Gastrocnemius medialis (tissue), 4 donors: ENCODE data around the gene RBPJ.

Experiments used
- POLR2A ChIP-seq, 2 donors: fragments of 450-650 bp; IDR thresholded peaks; one replicate each; pipeline ENCODE4 v1.6.1; 2017; ENCODE audit warnings: antibody characterized with exemption in 2 of 2, mild to moderate bottlenecking in 2 of 2, moderate library complexity in 2 of 2
- TF ChIP-seq, protein P1 (sequence below), 5 experiments: fragments of 450-650 bp in 3 of 5; fragments of 200-600 bp in 2 of 5; sonication (generic) in 2 of 5; IDR thresholded peaks in 4 of 5; conservative IDR thresholded peaks in 1 of 5; 1 replicate in 4 of 5; 2 replicates in 1 of 5; pipeline ENCODE4 v1.5.1; 2016 to 2019; ENCODE audit warnings: antibody characterized with exemption in 5 of 5, mild to moderate bottlenecking in 3 of 5, moderate library complexity in 3 of 5

DNA sequence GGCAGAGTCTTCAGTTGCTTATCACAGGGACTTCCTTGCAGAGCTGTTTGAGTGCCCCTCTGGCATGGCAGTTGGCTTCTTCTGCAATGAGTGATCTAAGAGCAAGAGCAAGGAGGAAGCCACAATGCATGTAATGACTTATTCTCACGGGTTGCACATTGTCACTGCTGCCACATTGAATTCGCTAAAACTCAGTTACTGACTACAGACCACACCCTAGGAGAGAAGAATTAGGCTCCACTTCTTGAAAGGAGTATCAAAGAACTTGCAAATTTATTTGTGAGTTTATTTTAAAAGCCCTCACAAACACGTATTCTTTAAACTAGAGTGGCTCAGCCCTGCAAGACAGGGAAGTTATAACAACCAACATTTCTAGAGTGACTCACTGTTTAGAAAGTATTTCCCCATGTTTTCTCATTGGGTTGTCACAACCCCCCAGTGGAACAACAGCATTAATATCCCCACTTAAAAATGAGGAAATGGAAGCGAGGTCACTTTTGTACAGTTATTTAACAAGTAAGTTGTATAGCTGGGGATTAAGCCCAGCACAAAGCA lies 32.4 kb upstream of the RBPJ start:
- no peak for TF ChIP-seq POLR2A (IDR thresholded peaks at IDR 0.05)
- TF ChIP-seq, protein P1, sequence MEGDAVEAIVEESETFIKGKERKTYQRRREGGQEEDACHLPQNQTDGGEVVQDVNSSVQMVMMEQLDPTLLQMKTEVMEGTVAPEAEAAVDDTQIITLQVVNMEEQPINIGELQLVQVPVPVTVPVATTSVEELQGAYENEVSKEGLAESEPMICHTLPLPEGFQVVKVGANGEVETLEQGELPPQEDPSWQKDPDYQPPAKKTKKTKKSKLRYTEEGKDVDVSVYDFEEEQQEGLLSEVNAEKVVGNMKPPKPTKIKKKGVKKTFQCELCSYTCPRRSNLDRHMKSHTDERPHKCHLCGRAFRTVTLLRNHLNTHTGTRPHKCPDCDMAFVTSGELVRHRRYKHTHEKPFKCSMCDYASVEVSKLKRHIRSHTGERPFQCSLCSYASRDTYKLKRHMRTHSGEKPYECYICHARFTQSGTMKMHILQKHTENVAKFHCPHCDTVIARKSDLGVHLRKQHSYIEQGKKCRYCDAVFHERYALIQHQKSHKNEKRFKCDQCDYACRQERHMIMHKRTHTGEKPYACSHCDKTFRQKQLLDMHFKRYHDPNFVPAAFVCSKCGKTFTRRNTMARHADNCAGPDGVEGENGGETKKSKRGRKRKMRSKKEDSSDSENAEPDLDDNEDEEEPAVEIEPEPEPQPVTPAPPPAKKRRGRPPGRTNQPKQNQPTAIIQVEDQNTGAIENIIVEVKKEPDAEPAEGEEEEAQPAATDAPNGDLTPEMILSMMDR (IDR thresholded peaks at IDR 0.05 in 4 of 5, conservative IDR thresholded peaks at IDR 0.05 in 1 of 5) = no peak
